NCI-H187 (cell line): ENCODE measurements around the gene PC.

Experiments
- DNase-seq, 2 experiments: peaks; one replicate each; lab custom pipeline; 2025; lab: John Stamatoyannopoulos, UW

Gene PC

DNA sequence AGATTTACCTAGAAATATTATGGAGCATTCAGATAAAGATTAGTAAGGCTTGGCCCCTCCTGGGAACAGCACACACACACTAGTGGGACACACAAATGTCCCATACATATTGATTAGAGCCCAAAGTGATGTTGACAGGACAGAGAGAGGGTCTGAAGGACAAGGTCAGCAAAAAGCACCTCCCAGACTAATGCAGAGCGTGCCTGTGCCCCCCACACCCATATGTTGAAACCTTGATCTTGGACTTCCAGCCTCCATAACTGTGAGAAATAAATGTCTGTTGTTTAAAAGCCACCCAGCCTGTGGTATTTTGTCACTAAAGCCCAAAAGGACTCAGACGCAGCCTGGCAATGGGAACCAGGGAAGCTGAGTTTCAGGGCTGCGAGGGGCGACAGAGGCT lies 73.7 kb downstream of the PC start:
- DNase-seq = no peak

DNA sequence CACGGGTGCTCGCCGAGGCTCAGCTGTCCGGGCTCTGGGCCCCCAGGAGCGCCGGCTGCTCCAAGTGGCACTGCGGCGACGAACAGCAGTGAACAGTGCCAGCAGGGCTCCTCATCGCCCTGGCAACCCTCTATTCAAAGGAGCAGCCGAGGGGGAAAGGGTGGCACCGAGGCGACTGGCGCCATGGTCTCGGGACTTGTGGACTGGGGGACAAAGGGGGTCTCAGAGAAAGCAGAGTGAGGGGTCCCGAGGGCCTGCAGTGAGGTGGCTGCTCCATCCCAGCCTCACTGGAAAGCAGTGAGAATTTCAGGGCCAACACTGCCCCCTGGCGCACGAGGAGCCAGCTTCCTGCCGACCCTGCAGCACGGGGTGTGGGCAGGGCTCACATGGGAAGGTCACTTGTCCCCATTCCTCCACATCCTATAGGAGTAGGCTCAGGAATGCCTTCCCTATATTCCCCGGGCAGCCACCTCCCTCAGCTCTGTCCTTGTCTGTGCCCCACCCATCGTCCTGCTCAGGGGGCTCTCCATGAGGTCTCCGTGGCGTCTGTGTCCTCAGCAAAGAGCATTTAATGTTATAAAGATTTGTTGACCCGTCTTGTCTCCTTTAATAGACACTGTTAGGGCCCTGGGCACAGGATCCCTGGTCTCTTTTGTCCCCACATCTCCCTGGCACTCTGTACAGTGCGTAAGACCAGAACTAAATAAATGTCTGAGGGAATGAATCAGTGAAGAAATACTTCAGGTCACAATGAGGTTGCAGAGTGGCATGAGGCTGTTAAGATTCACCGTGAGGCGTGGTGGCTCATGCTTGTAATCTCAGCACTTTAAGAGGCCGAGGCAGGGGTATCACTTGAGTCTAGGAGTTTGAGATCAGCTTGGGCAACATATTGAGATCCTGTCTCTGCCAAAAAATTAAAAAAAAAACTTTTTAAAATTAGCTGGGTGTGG lies 74.9 kb downstream of the PC start:
- peak; percentile 60 to 61 for DNase-seq

DNA sequence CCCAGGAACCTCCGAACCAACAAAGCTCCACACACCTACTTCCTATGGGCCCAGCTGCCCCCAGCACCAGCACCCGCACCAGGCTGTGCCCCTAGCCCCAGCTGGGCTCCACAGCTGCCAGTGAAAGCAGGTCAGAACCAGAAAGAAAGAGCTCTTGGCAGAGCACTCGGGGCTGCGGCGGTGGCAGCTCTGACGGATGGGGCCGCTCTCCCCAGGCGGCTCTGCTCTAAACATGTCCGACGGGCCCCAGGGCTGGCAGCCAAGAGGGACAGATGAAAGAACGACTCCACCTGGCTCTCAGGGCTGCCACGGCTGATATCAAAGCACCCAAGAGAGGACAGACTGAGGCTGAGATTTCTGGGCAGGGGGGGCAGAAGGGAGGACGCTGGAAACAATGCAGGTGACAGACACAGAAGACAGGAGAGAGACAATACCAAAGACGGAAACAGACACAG lies 75.6 kb downstream of the PC start:
- DNase-seq = peak in 1 of 2 experiments; percentile 73

DNA sequence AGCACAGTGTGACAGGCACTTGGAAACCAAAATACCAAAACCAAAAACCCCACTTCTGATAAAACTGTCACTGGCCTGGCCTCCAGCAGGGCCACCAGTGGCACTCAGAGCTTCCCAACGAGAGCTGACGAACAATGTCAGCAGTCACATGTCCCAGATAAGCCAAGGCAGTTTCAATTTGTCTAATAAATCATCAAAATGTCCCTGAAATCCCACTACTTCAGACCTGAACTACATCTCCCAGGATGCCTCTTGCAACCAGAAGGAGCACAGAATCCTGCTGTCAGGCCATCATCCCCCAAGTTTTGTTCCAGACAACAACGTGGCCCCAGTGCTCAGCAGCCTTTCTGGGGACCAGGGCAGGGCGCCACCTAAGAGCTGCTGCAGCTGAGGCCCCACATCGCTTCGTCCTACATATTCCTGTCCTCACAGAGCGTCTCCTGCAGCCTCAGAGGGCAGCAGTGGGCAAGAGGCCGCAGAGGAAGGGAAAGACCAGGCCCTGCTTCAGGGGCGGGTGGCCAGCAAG lies 76.2 kb downstream of the PC start:
- no peak for DNase-seq

DNA sequence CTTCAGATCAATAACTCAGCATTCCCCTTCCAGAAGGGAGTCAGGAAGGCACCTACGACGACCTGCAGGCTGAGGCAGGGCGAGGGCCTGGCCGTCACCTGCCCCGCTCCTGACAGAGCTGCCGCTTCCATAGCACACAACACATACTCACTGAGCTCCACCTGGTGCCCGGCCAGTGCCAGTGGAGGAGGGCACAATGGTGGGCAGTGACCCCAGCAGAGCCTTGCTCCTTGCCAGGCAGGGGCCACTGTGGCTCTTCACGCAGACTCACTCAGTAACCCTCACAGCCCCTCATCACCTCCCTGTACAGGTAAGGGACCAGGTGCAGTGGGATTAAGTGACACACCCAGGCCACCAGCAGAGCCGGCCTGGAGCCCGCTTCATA lies 76.7 kb downstream of the PC start:
- DNase-seq = no peak

DNA sequence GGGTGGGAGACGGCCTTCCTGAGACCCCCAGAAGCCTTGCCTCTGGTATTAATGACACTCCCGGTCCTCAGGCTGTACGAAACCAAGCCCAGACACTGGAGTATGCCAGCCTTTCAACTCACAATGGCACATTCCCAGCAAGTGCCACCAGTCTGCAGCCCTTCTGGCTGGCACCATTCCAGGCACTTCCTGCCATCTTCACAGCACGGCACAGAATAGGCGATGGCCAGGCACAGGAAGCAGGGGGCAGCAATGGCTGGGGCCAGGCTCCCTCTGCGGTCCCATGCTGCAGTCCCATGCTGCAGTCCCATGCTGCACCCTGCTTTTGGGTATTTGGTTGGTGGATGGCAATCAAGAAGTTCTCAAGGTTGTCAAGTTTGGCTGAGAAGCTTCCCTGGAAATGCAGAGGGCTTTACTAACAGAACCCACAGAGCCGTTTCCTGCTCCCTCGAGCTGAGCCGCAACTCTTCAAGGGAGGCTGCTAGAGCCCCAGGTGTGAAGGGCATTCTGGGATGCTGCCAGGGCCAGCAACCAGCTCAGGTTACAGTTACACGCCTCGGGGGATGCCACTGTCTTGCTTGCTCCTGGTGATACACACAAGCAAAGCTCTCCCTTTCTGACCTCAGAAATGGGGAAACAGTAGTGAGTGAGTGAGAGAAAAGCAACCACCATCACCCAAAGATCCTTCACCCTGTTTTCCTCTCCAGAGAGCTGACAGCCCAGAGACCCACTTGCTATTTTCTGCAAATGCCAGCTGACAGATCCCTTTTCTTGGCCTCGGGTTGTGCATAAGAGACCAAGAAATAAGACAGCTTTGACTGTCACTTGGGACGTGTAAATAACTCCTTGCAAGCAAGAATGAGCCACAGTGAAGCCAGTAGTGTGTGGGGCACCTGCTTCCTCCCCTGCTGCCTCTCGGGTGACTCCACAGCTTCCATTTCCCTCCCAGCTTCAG lies 77.4 kb downstream of the PC start:
- peak; percentile 54 to 85 for DNase-seq

DNA sequence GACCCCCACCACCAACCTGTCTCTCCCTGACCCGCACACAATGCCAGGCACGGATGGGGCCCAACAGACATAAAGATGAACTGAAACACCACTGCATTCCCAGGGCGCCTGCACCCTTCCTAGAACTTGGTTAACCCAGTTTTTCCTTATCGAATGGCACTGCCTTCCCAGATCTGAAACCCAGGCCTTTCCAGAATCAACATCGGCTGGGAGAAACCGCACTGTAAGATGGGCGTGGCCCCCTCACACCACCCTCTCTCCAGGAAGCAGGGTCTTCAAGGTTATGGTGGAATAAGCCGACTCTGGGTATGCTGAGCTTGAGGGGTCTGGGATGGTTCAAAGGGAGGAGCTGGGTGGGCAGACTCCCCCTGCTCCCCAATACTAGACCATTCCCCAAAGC lies 78.2 kb downstream of the PC start:
- no peak for DNase-seq

DNA sequence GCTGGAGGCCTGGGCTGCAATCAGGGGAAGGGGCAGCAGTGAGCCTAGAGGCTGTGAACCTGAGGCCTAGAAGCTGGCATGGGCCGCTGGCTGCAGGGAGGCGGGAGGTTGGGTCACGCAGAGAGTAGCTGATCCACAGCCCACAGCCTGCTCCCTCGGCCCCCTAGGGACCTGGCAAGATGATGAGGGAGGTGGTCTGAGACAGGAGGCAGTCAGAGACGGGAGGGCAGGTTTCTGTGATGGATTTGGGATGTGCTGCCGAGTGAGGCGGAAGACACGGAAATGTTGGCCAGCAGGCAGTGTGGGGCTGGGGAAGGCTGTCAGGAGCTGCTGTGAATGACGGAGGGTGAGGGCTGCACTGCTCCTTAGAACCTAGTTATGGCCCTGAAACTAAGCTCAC lies 78.6 kb downstream of the PC start:
- DNase-seq = no peak

DNA sequence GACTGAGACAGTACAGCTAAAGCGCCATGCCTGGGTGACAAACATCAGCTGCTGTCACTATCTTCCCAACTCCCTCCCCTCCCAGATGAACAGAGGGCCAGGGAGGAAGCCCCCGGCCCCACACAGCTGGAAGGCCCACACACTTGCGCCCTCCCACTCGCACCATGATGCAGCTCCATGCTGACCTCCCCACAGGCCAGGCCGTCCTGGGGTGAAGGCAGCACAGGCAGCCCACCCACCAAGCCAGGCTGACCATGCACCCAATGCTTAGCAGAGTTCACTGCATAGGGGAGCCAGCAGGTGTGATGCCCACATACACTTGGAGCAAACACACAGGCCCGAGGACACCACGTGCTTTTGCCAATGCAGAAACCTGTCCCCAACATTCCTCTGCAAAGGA lies 79.2 kb downstream of the PC start:
- DNase-seq = no peak

DNA sequence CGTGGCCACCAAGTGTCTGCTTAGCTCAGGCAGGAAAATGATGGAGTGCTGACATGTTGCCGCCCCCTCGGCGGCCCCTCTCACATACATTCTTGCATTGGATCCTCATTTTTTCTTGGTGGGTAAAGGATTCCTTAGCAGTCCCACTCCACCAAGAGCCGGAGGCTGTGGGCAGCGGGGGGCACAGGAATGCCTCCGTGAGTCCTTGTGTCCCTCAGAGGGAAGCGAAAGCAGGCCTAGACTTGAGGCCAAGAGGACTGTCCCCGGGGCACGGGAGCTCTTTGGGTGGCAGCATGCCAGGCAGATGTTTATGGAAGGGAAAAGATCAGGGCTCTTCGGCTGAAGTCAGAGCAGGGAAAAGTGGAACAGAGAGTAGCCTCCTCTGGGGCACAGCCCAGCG lies 79.7 kb downstream of the PC start:
- DNase-seq = no peak

DNA sequence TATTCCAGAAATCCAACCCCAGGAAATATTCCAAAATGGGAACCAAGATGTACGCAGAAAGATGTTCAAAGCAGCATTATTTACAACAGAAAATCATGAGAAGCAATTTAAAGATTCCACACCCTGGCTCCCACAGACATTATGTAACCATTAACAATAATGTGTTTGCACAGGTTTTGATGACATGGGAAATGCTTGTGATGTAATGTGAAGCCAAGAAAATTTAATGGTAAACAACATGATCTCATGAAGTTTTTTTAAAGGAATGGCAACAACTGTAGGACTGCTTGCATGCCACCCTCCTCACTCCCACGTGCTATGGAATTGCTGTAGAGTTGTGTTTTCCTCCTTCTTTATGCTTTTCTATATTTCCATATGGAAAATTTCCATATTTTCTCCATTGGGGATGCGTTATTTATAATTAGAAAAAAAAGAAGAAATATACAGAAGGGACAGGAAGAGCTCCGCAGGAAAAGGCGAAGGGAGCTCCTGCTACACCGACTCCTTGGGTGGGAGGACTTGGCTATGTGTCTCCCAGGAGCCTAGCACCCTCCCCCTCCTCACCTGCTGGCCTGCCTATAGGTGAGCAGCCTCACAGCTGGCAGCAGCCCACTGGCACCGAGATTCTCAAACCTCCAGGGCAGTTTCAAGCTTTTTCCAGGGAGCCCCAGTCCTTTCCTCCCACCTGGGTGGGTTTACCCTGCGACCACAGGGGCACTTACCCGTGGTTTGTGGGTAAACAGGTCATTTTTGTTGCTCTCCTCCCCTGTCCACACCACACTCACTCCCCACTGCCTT lies 80.4 kb downstream of the PC start:
- DNase-seq = no peak

DNA sequence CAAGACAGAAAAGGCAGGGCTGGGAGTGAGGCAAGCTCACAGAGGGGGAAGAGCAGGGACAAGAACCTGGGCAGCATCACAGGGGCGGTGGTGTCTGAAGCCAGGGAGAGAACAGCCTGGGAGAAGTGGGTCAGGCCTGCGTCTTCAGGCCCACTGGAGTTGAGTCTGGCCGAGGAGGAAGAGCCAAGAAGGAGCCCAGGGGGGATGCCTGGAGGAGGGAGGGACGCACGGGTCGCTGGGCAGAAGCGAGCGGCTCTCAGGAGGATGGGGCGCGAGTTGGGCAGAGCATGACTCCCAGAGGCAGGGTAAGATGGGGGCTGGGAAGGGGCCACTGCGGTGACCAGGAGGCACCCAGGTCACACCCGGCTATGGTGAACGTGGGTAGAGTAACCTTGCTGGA lies 82.8 kb downstream of the PC start:
- DNase-seq = no peak

DNA sequence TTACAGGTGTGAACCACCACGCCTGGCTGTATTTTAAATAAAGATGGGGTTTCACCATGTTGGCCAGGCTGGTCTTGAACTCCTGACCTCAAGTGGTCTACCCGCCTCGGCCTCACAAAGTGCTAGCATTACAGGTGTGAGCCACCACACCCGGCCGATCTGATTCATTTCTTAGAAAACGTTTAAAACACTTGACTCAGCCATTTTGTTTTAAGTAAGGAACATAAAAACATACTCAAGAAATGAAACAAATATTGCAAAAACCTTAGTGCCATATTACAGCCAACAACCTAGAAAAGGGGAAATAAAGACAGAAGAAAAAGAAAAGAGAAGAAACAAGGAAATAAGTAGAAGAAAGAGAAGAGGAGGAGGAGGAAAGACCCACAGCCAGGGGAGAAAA lies 84.0 kb downstream of the PC start:
- no peak for DNase-seq

DNA sequence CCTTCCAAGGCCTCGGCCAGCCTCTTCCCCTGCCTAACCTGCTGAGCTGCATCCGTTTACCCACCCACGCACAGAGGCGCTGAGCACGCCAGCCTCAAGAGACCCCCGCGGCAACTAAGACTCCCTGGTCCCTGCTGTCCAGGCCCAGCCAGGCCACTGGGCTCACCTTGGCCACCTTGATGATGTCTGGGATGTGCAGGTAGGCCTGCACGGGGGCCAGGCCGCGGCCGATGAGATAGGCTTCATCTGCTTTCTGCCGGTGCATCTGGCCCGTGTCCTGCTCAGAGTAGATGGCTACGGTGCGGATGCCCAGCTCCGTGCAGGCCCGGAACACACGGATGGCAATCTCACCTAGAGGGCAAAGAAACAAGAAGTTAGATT lies 86.7 kb downstream of the PC start:
- no peak for DNase-seq

DNA sequence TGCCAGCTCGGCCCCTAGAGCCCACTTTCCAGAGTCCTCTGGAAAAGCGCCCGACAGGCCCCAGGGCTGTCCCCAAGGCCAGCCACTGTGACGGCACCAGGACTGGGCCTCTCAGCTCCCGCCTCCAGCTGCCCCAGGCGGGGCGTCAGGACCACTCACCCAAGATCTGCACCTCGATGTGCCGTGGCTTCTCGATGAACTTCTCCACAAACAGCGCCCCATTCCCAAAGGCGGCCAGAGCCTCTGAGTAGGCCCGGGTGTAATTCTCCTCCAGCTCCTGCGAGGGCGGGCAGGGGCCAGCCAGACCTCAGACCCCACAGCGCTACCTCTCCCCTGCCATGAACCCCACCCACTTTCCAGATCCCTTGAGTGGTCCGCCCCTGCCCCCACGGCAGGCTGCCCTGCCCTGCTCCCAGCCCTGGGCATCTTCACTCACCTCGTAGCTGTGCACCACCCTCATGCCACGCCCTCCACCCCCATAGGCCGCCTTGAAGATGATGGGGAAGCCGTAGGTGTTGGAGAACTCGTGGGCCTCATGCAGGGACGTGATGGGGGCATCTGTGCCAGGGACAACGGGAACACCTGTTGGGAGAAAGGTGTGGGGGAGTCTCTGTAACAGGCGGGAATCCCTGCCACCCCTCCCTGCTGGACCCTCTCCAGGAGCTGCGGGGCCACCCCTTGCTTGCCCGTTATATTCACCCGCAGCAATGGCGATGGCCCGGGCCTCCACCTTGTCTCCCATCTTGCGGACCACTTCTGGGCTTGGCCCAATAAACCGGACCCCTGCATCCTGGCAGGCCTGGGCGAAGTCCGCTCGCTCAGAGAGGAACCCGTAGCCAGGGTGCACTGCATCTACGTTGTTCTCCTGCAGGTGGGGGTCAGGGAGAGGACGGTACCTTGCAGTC lies 87.3 kb downstream of the PC start:
- DNase-seq = no peak

DNA sequence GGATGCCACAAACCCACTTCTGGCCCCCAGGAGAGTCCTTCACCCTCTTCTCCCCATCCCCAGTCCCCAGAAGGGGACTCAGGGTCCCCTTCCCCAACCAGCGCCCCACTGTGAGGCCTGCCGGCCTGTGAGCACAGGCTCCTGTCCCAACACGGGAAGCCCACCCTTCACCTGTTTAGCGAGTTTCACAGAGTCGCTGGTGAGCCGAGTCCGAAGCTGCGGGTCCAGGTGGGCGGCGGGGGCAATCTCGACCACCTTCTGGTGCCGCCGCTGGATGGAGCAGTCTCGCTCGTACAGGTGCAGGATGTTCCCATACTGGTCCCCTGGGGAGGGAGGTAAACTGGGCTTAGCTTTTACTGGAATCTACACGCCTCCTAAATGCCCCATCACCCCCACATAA lies 88.1 kb downstream of the PC start:
- DNase-seq = no peak

DNA sequence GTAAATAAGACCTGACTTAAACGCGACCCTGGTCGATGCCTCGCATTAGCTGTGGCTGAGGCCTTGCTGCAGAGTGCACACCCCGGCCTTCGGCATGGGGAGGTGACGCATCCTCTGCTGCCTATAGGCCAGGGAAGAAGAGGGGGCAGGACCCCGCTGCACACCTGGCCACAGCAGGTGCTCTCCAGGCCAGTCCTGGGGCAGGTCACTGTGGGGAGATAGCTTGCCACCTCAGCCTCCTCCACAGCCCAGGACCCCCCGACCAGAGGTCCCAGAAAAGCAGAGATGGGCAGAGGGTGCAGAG lies 88.7 kb downstream of the PC start:
- DNase-seq = no peak

DNA sequence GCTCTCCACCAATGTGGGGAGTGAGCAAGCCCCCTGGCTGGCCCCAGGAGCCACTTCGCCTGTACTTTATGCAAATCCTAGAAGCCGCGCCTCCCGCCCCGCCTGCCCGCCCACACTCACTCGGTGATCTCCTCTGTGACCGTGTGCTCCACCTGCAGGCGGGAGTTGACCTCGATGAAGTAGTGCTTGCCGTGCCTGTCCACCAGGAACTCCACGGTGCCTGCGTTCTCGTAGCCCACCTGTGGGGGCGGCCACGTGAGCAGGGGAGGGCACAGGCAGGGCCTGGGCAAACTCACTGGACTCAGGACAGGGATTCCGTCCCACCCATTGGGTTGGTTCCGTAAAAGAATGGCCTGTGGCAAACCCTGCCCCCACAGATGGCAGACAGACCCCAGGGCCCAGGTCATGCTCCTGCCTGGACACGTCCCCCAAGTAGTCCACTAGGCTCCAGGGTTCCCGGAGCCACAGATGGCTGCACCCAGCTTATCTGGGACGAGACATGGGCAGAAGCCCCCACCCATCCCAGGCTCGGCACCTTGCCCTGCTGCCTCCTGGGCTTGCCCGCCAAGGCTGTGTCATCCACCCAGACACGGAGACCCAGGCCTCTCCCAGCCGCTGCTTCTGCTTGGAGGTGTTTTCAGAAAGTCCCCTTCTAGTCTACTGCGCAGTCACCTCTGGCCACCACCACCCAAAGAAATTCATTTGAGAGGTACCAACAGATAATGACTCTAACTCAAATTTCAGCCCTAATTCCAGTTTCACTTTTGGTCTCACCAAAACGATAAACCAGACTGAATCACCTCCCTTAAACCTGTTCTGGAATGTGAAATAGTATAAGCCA lies 89.2 kb downstream of the PC start:
- DNase-seq = no peak

DNA sequence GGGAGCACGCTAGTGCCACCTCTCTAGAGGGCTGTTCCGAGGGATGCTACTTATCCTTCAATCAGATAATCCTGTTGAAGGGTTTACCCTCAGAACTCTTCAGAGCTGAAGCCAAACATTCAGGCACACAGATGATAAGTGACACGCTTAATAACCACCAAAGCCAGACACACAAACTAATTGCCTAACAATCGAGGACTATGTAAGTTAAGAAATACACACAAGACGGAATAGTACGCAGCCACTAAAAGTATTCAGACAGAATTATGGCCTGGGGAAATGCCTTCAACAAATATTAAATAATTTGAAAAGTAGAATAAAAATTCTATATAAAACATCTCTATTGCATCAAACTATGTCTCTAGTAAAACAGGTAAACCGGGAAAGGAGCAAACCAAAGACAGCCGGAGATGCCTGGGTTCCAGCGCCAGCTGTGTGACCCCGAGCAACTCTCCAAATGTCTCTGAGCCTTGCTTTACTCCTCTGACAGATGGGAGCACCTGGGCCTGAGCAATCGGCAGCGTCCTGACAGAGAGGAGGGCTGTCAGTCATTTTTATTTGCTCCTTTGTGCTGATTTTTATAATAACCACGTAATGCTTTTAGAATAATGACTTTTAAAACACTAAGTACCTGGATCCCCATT lies 90.0 kb downstream of the PC start:
- DNase-seq = no peak
